CD4-positive, alpha-beta T cell treated with Interleukin-15 for 1 hour (primary cell): ENCODE data around the gene SST.

ENCODE experiments used
- DNase-seq: peaks from one replicate; pipeline ENCODE4 v3.0.0-alpha.2; 2020

Gene SST

DNA sequence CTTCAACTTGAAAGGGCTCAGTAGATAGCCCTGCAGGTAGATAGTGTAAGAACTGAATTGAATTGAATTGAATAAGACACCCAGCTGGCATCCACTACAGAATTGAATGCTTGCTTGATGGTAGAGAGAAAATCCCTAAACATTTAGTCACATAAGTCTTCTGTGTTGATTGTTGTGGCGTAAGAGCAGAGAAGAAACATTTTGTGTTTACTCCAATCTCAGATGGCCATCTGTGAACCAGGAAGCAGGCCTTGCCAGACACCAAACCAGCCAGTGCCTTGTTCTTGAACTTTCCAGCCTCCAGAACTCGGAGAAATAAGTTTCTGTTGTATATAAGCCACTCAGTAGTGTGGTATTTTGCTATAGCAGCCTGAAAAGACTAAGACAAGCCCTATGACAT, 43.6 kb downstream of the SST start:
- no peak for DNase-seq

DNA sequence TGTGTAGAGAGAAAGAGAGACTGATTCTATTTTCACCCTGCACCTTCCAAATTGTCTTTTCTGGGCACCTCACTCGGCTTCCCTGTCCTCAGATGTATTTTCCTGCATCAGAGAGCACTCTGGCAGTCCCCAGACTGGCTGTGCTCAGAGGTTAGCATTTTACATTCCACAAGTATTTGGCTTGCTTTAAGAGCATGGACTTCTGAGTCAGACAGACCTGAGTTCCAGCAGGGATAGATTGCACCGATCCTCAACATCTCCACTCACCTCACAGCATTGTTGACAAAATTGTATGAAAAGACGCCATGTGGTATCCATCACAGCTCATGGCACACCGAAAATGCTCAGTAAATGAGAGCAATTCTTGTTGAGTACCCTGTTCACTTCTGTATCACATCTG, 45.6 kb downstream of the SST start:
- no peak for DNase-seq

DNA sequence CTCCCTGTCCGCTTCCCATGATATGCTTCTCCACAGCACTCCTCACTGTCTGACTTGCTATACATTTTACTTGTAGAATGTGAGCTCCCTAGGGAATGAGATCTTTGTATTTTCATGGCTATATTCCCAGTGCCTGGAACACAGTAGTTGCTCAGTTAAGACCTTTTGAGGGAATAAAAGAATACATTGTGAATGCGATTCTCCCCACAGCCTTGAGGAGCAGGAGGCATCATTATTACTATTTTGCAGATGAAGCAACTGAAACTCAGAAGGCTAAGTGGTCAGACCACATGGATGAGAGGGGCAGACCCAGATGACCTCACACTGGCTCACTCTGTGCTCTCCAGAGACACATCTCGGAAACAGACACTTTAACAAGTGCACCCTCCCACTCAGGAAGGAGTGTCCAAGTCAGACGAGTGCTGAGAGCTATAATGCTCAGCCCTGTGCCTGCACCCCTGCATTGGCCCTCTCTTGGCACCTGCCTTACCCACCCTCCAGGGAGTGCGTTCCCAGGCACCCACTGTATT, 46.8 kb downstream of the SST start:
- no peak for DNase-seq

DNA sequence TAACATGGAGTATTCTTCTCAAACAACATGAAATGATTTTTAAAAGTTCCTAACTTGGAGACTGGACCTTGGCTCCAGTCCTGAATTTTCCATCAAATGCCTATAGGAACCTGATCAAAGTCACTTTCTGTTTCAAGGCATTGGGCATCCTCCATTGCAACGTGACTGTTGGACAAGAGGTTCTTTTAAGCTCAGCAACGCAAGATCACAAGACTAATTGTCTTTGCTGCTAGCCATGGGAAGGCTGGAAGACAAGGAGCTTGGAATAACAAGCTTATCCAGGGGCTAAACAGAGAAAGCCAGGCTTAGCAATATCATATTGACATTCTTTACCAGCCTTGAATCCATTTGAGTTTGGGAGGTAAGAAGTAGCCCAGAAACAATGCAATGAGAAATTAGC, 48.3 kb downstream of the SST start:
- DNase-seq: no peak

DNA sequence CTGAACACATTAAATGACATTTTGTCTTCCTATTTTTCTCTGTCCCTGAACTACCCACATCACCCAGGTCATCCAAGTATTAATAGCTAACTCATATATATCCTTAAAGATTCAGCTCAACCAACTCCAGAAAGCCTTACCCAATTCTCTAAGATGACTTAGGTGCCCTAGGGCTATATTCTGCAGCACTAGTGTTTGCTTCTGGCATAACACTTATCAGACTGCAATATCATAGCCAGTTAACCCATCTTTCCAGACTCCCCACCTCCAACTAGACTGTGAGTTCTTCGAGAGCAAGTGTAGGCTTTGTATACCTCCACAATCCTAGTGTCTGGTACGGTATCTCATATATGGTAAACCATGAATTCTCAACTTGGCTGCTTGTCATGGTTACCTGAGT, 50.7 kb downstream of the SST start:
- no peak for DNase-seq
